K562 (cell line): ENCODE results near the gene RBPJ. TPM values are rescaled to one million over a fixed set of nuclear protein-coding genes. Genes with fewer than 3 reads are reported as not detected.

ENCODE experiments used
- ATAC-seq: fragments of 200-7000 bp; cut with Tn5 transposase; 3 replicates; pipeline ENCODE4 v1.9.1; 2020; ENCODE audit warnings: moderate library complexity
- BruUV-seq: library from RNA; stranded (reverse); fragments of 400-500 nt; replicated peaks from 2 replicates; lab custom pipeline; 2021; lab: Mats Ljungman, UMichigan
- CTCF ChIA-PET: fragments of 300-600 bp; formaldehyde crosslinking; extraction: SDS; loops from one replicate; lab custom pipeline; 2021; ENCODE audit warnings: low intra/inter-chr PET ratio; lab: Yijun Ruan, JAX
- POLR2A ChIA-PET: fragments of 300-600, 350-650 bp; sonication (Branson Sonifier 250); formaldehyde crosslinking; extraction: SDS; loops from one replicate; lab custom pipeline; 2021; ENCODE audit warnings: antibody characterized with exemption, inconsistent platforms; lab: Yijun Ruan, JAX
- DNase-seq, 4 experiments: peaks; one replicate each; pipeline versions ENCODE4 v3.0.0 to v3.0.0-alpha.2; 2011 to 2018; ENCODE audit warnings: low spot score in 3 of 4, mixed read lengths in 3 of 4; ENCODE audit errors: extremely low read depth in 1 of 4
- FAIRE-seq: peaks from 2 replicates; lab custom pipeline; 2011; peaks lifted over from hg19 to GRCh38; lab: Jason Lieb, UNC
- H2AFZ ChIP-seq: 2 replicates; pipeline ENCODE4 v1.6.0; 2011; ENCODE audit warnings: low read depth, low read length, control low read depth, inconsistent platforms
- H3K27ac ChIP-seq: fragments of 200-600 bp; 3 replicates; pipeline ENCODE4 v1.8.0; 2011; ENCODE audit warnings: low read depth, mild to moderate bottlenecking, control low read depth, inconsistent platforms, low read length, moderate library complexity, mixed read lengths; ENCODE audit errors: extremely low read depth
- H3K27me3 ChIP-seq, 2 experiments: fragments of 300-600 bp in 1 of 2; 2 replicates in 1 of 2; 3 replicates in 1 of 2; pipeline versions ENCODE4 v1.6.0 to v1.8.0; 2011; ENCODE audit warnings: inconsistent platforms in 2 of 2, low read length in 2 of 2, mild to moderate bottlenecking in 1 of 2, mixed read lengths in 1 of 2, moderate library complexity in 1 of 2; ENCODE audit not compliant: control insufficient read depth in 2 of 2, insufficient read depth in 2 of 2
- H3K36me3 ChIP-seq: fragments of 300-600 bp; 3 replicates; pipeline ENCODE4 v1.8.0; 2011; ENCODE audit warnings: mild to moderate bottlenecking, low read length, inconsistent platforms; ENCODE audit not compliant: control insufficient read depth, insufficient read depth
- H3K4me1 ChIP-seq, 2 experiments: fragments of 200-600 bp in 1 of 2; replicated peaks in 1 of 2; 2 replicates in 1 of 2; 3 replicates in 1 of 2; pipeline versions ENCODE4 v1.5.1 to v1.8.0; 2011; ENCODE audit warnings: inconsistent platforms in 2 of 2, low read length in 2 of 2, mild to moderate bottlenecking in 1 of 2, mixed read lengths in 1 of 2, moderate library complexity in 1 of 2; ENCODE audit not compliant: control insufficient read depth in 2 of 2, insufficient read depth in 2 of 2
- H3K4me2 ChIP-seq: 2 replicates; pipeline ENCODE4 v1.6.1; 2011; ENCODE audit warnings: low read length, control low read depth, inconsistent platforms, mixed read lengths; ENCODE audit not compliant: insufficient read depth
- H3K4me3 ChIP-seq: fragments of 200-600 bp; sonication (generic), shearing (Covaris generic); 2 replicates; pipeline ENCODE4 v1.5.1; 2016; ENCODE audit warnings: control low read depth, inconsistent platforms
- H3K79me2 ChIP-seq: fragments of 200-600 bp; 3 replicates; pipeline ENCODE4 v1.8.0; 2011; ENCODE audit warnings: low read length, inconsistent platforms; ENCODE audit not compliant: control insufficient read depth, insufficient read depth
- H3K9ac ChIP-seq, 2 experiments: 2 replicates each; pipeline versions ENCODE4 v1.6.0 to v1.6.1; 2011; ENCODE audit warnings: low read depth in 2 of 2, low read length in 2 of 2, control low read depth in 1 of 2, inconsistent platforms in 1 of 2, mild to moderate bottlenecking in 1 of 2, mixed read lengths in 1 of 2; ENCODE audit not compliant: insufficient read depth in 1 of 2
- H3K9me1 ChIP-seq: one replicate; pipeline ENCODE4 v1.6.0; 2011; ENCODE audit warnings: inconsistent platforms, mild to moderate bottlenecking, low read length, moderate library complexity; ENCODE audit not compliant: control insufficient read depth, insufficient read depth
- H3K9me3 ChIP-seq: replicated peaks from 2 replicates; pipeline ENCODE4 v1.5.1; 2011; ENCODE audit warnings: low read depth, low read length, inconsistent platforms; ENCODE audit not compliant: control insufficient read depth, insufficient read depth
- H4K20me1 ChIP-seq: replicated peaks from 2 replicates; pipeline ENCODE4 v1.6.1; 2011; ENCODE audit warnings: low read length, inconsistent platforms, mixed read lengths; ENCODE audit not compliant: control insufficient read depth, insufficient read depth
- CHD1 ChIP-seq: fragments of 200-600 bp; sonication (generic); IDR thresholded peaks from one replicate; pipeline ENCODE4 v1.6.1; 2012; ENCODE audit warnings: mild to moderate bottlenecking, moderate library complexity, low read length, inconsistent platforms
- FOXM1 ChIP-seq, 2 experiments: fragments of 450-650 bp in 1 of 2; sonication (generic) in 1 of 2; formaldehyde crosslinking in 1 of 2; IDR thresholded peaks; 2 replicates each; pipeline versions ENCODE4 v1.6.1 to v1.9.0; 2017 to 2022; ENCODE audit warnings: low read depth in 2 of 2, mild to moderate bottlenecking in 2 of 2, missing genetic modification reagents in 1 of 2, moderate library complexity in 1 of 2
- KDM2B ChIP-seq: fragments of 250-450 bp; sonication (Bioruptor Pico); IDR thresholded peaks from 2 replicates; pipeline ENCODE4 v1.8.0; 2021; ENCODE audit warnings: mild to moderate bottlenecking, moderate library complexity
- NR2C2 ChIP-seq, 2 experiments: fragments of 200-800 bp in 1 of 2; sonication (Bioruptor generic) in 1 of 2; sonication (generic) in 1 of 2; formaldehyde crosslinking in 1 of 2; IDR thresholded peaks; 2 replicates each; pipeline versions ENCODE4 v1.6.1 to v1.8.0; 2016 to 2022; ENCODE audit warnings: mild to moderate bottlenecking in 1 of 2, missing compliant biosample characterization in 1 of 2, missing genetic modification characterization in 1 of 2, missing genetic modification reagents in 1 of 2
- WGBS: fragments of 100-300 bp; shearing (Covaris generic); methylation state at CpG from one replicate; pipeline ENCODE4 v1.1.6; 2016; ENCODE audit warnings: low coverage, mixed read lengths; ENCODE audit not compliant: insufficient coverage; ENCODE audit errors: missing lambda C conversion rate; 5-methylcytosine and 5-hydroxymethylcytosine counted together
- in situ Hi-C: fragments of 300-500 bp; cut with MboI; formaldehyde crosslinking; loops from 4 replicates; pipeline ENCODE4 v1.15.0; 2018; ENCODE audit warnings: inconsistent platforms, mixed read lengths
- intact Hi-C: fragments of 100-400 bp; cut with micrococcal nuclease; formaldehyde crosslinking; loops from 2 replicates; pipeline ENCODE4 v1.14.2; 2022
- polyA plus RNA-seq, 8 experiments: library from polyadenylated mRNA; depleted of rRNA in 4 of 8; stranded (reverse) in 5 of 8; unstranded in 3 of 8; fragments of >200 nt; fragmentation: Nextera tagmentation in 2 of 8; fragmentation: Illumina TruSeq in 1 of 8; extraction: Ambion mirVana in 2 of 8; extraction: Trizol in 1 of 8; gene quantifications; 2 replicates each; pipeline versions ENCODE4 v1.2.1 to v1.2.3, GENCODE V29; 2011 to 2014; ENCODE audit warnings: inconsistent platforms in 1 of 8, missing spikeins in 1 of 8
- total RNA-seq, 7 experiments: library from RNA; depleted of rRNA in 6 of 7; stranded (reverse); fragments of >200 nt in 6 of 7; fragmentation: Illumina TruSeq in 2 of 7; extraction: Trizol in 2 of 7; gene quantifications; 2 replicates each; pipeline versions ENCODE4 v1.2.1 to v1.2.3, GENCODE V29; 2011 to 2021; ENCODE audit warnings: low replicate concordance in 1 of 7
- TF ChIP-seq, protein P1 (sequence below), 2 experiments: fragments of 200-800 bp in 1 of 2; sonication (Bioruptor generic) in 1 of 2; sonication (generic) in 1 of 2; formaldehyde crosslinking in 1 of 2; IDR thresholded peaks in 1 of 2; conservative IDR thresholded peaks in 1 of 2; 2 replicates each; pipeline versions ENCODE4 v1.5.0 to v1.6.1; 2016 to 2020; ENCODE audit warnings: missing compliant biosample characterization in 1 of 2, missing genetic modification characterization in 1 of 2, missing genetic modification reagents in 1 of 2

The RBPJ gene
- total and polyA plus RNA-seq, 9 of the 15 experiments (the other 6 are each of a cell fraction or from before 2014, with no cell fraction given), result 17.2 to 49.4 (median 33.8) TPM

GRCh38 chr4:26285272-26285671 lies 35.5 kb upstream of the RBPJ start:
- H2AFZ ChIP-seq, result no peak overlapping the region
- no peak for DNase-seq
- intact Hi-C loops, result no loop called here
- no peaks in the 10 kb centered on the region for H3K79me2 ChIP-seq
- H3K9ac ChIP-seq, result no peak overlapping the region
- no peak for ATAC-seq
- POLR2A ChIA-PET, result no interaction called here
- H3K4me1 ChIP-seq, result no peaks in the 10 kb centered on the region
- BruUV-seq, result no TSS peak
- no peak overlapping the region for H3K27ac ChIP-seq
- no peak overlapping the region for H3K4me3 ChIP-seq
- 2% methylated on average over 4 of the region's 4 CpGs for WGBS
- CTCF ChIA-PET, result no interaction called here
- no peaks in the 10 kb centered on the region for H4K20me1 ChIP-seq
- peaks cover 2 to 13% of the 10 kb centered on the region in 2 experiments; a peak in 3 of 5 replicates for H3K27me3 ChIP-seq
- no peak for TF ChIP-seq NR2C2 (CRISPR knock-in tag; IDR thresholded peaks at IDR 0.05)
- no peak for TF ChIP-seq NR2C2 (tag; IDR thresholded peaks at IDR 0.05)
- no peak for TF ChIP-seq FOXM1 (IDR thresholded peaks at IDR 0.05; ENCODE audit: low read depth)
- TF ChIP-seq FOXM1 (CRISPR knock-in tag; IDR thresholded peaks at IDR 0.05; ENCODE audit: low read depth), result no peak
- TF ChIP-seq KDM2B (CRISPR knock-in tag), result no peak
- TF ChIP-seq CHD1, result no peak
- TF ChIP-seq, protein P1, sequence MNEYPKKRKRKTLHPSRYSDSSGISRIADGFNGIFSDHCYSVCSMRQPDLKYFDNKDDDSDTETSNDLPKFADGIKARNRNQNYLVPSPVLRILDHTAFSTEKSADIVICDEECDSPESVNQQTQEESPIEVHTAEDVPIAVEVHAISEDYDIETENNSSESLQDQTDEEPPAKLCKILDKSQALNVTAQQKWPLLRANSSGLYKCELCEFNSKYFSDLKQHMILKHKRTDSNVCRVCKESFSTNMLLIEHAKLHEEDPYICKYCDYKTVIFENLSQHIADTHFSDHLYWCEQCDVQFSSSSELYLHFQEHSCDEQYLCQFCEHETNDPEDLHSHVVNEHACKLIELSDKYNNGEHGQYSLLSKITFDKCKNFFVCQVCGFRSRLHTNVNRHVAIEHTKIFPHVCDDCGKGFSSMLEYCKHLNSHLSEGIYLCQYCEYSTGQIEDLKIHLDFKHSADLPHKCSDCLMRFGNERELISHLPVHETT (CRISPR knock-in tag; conservative IDR thresholded peaks at IDR 0.05 in 1 of 2, IDR thresholded peaks at IDR 0.05 in 1 of 2), result no peak
- in situ Hi-C loops, result no loop called here
- no peaks in the 10 kb centered on the region for H3K36me3 ChIP-seq
- H3K9me1 ChIP-seq, result no peaks in the 10 kb centered on the region
- no peaks in the 10 kb centered on the region for H3K9me3 ChIP-seq
- H3K4me2 ChIP-seq, result no peak overlapping the region
- FAIRE-seq, result no peak
